Thyroid gland (tissue), 4 donors: ENCODE measurements around the gene B4GALT5.

Experiments
- POLR2A ChIP-seq, 2 donors: fragments of 450-650 bp; IDR thresholded peaks; one replicate each; pipeline ENCODE4 v1.6.1; 2017; ENCODE audit warnings: antibody characterized with exemption in 2 of 2, mild to moderate bottlenecking in 2 of 2, moderate library complexity in 1 of 2
- TF ChIP-seq, protein P1 (sequence below), 6 experiments: fragments of 200-600 bp in 3 of 6; fragments of 450-650 bp in 3 of 6; sonication (generic) in 3 of 6; IDR thresholded peaks; one replicate each; pipeline ENCODE4 v1.5.1; 2016 to 2019; ENCODE audit warnings: antibody characterized with exemption in 6 of 6, mild to moderate bottlenecking in 2 of 6, inconsistent platforms in 1 of 6, moderate library complexity in 1 of 6

DNA sequence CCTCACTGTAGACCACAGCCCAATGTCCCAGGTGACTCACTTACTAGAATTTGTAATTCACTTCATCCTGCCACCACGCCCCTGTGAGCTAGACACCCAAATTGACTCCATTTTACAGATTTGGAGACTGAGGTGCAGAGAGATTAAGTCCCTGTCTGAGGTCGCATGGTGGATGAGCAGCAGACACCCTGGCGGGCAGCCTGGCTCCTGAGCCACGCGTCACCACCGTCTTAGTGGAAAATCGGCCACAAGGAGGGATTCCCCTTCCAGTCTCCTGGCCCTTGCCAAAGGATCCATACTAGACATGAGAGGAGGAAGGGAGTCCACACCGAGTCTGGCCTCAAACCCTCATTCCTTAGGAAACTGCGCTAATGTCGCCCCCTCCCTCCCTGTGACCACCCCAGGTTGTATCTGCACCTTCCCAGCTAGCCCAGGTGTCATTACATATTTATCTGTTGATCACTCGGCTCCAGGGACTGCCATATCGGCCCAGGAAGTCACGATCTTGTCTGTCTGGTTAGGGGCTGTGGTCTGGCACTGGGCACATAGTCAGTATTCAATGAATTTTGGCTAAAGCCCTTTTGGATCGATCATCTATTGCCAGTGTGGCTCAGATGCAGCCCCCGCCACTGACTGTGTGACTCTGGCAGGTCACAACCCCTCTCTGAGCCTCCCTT, 120.1 kb downstream of the B4GALT5 start:
- no peak for TF ChIP-seq POLR2A (IDR thresholded peaks at IDR 0.05)
- TF ChIP-seq, protein P1, sequence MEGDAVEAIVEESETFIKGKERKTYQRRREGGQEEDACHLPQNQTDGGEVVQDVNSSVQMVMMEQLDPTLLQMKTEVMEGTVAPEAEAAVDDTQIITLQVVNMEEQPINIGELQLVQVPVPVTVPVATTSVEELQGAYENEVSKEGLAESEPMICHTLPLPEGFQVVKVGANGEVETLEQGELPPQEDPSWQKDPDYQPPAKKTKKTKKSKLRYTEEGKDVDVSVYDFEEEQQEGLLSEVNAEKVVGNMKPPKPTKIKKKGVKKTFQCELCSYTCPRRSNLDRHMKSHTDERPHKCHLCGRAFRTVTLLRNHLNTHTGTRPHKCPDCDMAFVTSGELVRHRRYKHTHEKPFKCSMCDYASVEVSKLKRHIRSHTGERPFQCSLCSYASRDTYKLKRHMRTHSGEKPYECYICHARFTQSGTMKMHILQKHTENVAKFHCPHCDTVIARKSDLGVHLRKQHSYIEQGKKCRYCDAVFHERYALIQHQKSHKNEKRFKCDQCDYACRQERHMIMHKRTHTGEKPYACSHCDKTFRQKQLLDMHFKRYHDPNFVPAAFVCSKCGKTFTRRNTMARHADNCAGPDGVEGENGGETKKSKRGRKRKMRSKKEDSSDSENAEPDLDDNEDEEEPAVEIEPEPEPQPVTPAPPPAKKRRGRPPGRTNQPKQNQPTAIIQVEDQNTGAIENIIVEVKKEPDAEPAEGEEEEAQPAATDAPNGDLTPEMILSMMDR (IDR thresholded peaks at IDR 0.05), result no peak
